HEK293T (cell line): Measurements from ENCODE around the gene PITPNC1.

Source experiments
- BHLHE40 ChIP-seq: fragments of 450-650 bp; IDR thresholded peaks from 2 replicates; pipeline ENCODE4 v1.6.1; 2016; ENCODE audit warnings: mild to moderate bottlenecking, moderate library complexity, borderline replicate concordance
- FOXK2 ChIP-seq: fragments of 450-650 bp; IDR thresholded peaks from 2 replicates; pipeline ENCODE4 v1.6.1; 2016; ENCODE audit warnings: mild to moderate bottlenecking
- FOXM1 ChIP-seq: fragments of 450-650 bp; IDR thresholded peaks from 2 replicates; pipeline ENCODE4 v1.6.1; 2017; ENCODE audit warnings: mild to moderate bottlenecking, borderline replicate concordance
- L3MBTL2 ChIP-seq: fragments of 450-650 bp; conservative IDR thresholded peaks from 2 replicates; pipeline ENCODE4 v1.6.1; 2016; ENCODE audit warnings: mild to moderate bottlenecking
- SP1 ChIP-seq: fragments of 450-650 bp; IDR thresholded peaks from 2 replicates; pipeline ENCODE4 v1.6.1; 2017
- SUZ12 ChIP-seq: fragments of 450-650 bp; IDR thresholded peaks from 2 replicates; pipeline ENCODE4 v1.6.1; 2016; ENCODE audit warnings: mild to moderate bottlenecking
- TARDBP ChIP-seq: fragments of 450-650 bp; IDR thresholded peaks from 2 replicates; pipeline ENCODE4 v1.6.1; 2016

DNA sequence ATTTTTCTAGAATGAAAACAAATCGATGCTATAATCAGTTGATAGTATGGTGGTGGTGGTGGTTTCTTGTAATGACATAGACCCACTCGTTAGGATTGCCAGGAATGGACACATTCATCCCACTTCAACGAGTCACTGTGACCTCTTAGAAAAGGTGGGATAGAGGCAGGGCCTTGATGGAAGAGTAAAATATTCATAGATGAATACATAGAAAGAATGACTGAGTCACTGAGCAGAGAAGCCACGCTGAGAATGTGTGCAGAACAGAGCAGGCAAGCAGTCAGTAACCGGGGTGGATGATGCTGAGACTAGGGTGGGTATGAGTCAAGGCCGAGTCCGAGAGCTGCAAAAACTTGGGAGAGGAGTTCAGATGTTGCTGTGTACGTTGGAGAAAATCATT lies 129.9 kb downstream of the PITPNC1 start:
- TF ChIP-seq FOXM1: no peak
- TF ChIP-seq FOXK2: no peak
- no peak for TF ChIP-seq SP1
- TF ChIP-seq BHLHE40: no peak
- no peak for TF ChIP-seq L3MBTL2
- no peak for TF ChIP-seq SUZ12
- no peak for TF ChIP-seq TARDBP
